Measurements from ENCODE around the gene FBXL15.

- TF ChIP-seq TAF1 (IDR thresholded peaks at IDR 0.05; ENCODE audit: borderline replicate concordance, insufficient read depth, low read length) (no peak), FOXP2 (optimal IDR thresholded peaks at IDR 0.05; ENCODE audit: borderline replicate concordance, extremely low read depth, extremely low read length, insufficient read depth) (no peak), POLR2AphosphoS5 (IDR thresholded peaks at IDR 0.05; ENCODE audit: low read depth, low read length) (no peak), REST (IDR thresholded peaks at IDR 0.05; ENCODE audit: insufficient read depth in 1 of 2, low read depth in 2 of 2, low read length in 2 of 2) (no peak)
These were observed 19.9 kb upstream of the FBXL15 start for GRCh38 chr10:102400598-102401341.

Data from PFSK-1 (cell line).